ENCODE data around the gene ITPR2.
"Not testable (repeated sequence)": the region's sequence is repeated elsewhere in the genome, so short reads cannot be mapped to it uniquely, and the experiment has no call there.

- not testable (repeated sequence) for TF ChIP-seq EZH2phosphoT487 (IDR thresholded peaks at IDR 0.05; ENCODE audit: insufficient read depth, low read depth); EZH2 (IDR thresholded peaks at IDR 0.05; ENCODE audit: insufficient read depth, poor library complexity, severe bottlenecking)
Observed at GRCh38 chr12:26314103-26314502, 518.9 kb downstream of the ITPR2 start.
